HCT116 (cell line): ENCODE data around the gene FPR1. TPM values are rescaled to one million over a fixed set of nuclear protein-coding genes. Genes with fewer than 3 reads are reported as not detected.

Experiments
- ATAC-seq: fragments of 200-7000 bp; cut with Tn5 transposase; 2 replicates; pipeline ENCODE4 v1.9.1; 2020; ENCODE audit warnings: mild to moderate bottlenecking, moderate library complexity
- BruUV-seq: library from RNA; stranded (reverse); fragments of 400-500 nt; replicated peaks from 2 replicates; lab custom pipeline; 2021; lab: Mats Ljungman, UMichigan
- CTCF ChIA-PET: fragments of 300-600 bp; sonication (Branson Sonifier 250); formaldehyde crosslinking; loops from one replicate; lab custom pipeline; 2021; ENCODE audit warnings: antibody characterized with exemption; lab: Charles Lee
- POLR2A ChIA-PET: fragments of 300-600, 350-600 bp; sonication (Branson Sonifier 250); formaldehyde crosslinking; loops from one replicate; lab custom pipeline; 2021; ENCODE audit warnings: antibody characterized with exemption; lab: Charles Lee
- RAD21 ChIA-PET, 2 experiments: fragments of 300-600 bp; sonication (Branson Sonifier 250); formaldehyde crosslinking; loops; one replicate each; lab custom pipeline; 2023; ENCODE audit warnings: low total read pairs in 2 of 2; ENCODE audit not compliant: uncharacterized antibody in 2 of 2, unreplicated experiment in 2 of 2, low non-redundant PET in 1 of 2; lab: Charles Lee
- DNase-seq: peaks from one replicate; pipeline ENCODE4 v3.0.0-alpha.2; 2010; ENCODE audit warnings: low read depth, low spot score
- H2AFZ ChIP-seq: fragments of 200-600 bp; shearing (Covaris generic), sonication (generic); 2 replicates; pipeline ENCODE4 v1.6.1; 2017; ENCODE audit warnings: low read depth, mixed run types, mixed read lengths, antibody characterized with exemption, low read length; ENCODE audit not compliant: poor library complexity, severe bottlenecking
- H3K27ac ChIP-seq: 2 replicates; pipeline ENCODE4 v1.5.1; 2012; ENCODE audit warnings: low read depth, low read length
- H3K27me3 ChIP-seq: fragments of 200-600 bp; sonication (generic); 2 replicates; pipeline ENCODE4 v1.6.1; 2016; ENCODE audit warnings: mixed run types, low read length, mixed read lengths; ENCODE audit not compliant: insufficient read depth
- H3K36me3 ChIP-seq, 2 experiments: fragments of 200-500 bp in 1 of 2; fragments of 200-600 bp in 1 of 2; sonication (Bioruptor generic) in 1 of 2; sonication (generic) in 1 of 2; 2 replicates each; pipeline versions ENCODE4 v1.5.1 to v1.6.1; 2014 to 2016; ENCODE audit warnings: low read length in 2 of 2, inconsistent platforms in 1 of 2, mixed read lengths in 1 of 2, mixed run types in 1 of 2; ENCODE audit not compliant: insufficient read depth in 2 of 2, control insufficient read depth in 1 of 2
- H3K4me1 ChIP-seq, 2 experiments: fragments of 200-600 bp in 1 of 2; sonication (generic) in 1 of 2; 2 replicates each; pipeline versions ENCODE4 v1.5.1 to v1.6.1; 2012 to 2017; ENCODE audit warnings: low read length in 2 of 2, inconsistent platforms in 1 of 2, mild to moderate bottlenecking in 1 of 2, mixed read lengths in 1 of 2, mixed run types in 1 of 2, moderate library complexity in 1 of 2; ENCODE audit not compliant: insufficient read depth in 2 of 2, control insufficient read depth in 1 of 2
- H3K4me2 ChIP-seq: fragments of 200-600 bp; sonication (generic); 2 replicates; pipeline ENCODE4 v1.6.1; 2017; ENCODE audit warnings: mixed run types, low read length, mixed read lengths
- H3K4me3 ChIP-seq, 2 experiments: fragments of 200-600 bp in 1 of 2; sonication (generic) in 1 of 2; replicated peaks in 1 of 2; 2 replicates each; pipeline ENCODE4 v1.5.1; 2011 to 2016; ENCODE audit warnings: low read length in 2 of 2, control low read depth in 1 of 2, low read depth in 1 of 2, mild to moderate bottlenecking in 1 of 2, mixed read lengths in 1 of 2, mixed run types in 1 of 2
- H3K79me2 ChIP-seq: fragments of 200-600 bp; sonication (generic); 2 replicates; pipeline ENCODE4 v1.6.1; 2017; ENCODE audit warnings: mild to moderate bottlenecking, mixed run types, low read length, moderate library complexity, mixed read lengths; ENCODE audit not compliant: insufficient read depth
- H3K9ac ChIP-seq: fragments of 200-600 bp; sonication (generic); 2 replicates; pipeline ENCODE4 v1.6.1; 2016; ENCODE audit warnings: low read length, mixed read lengths
- H3K9me2 ChIP-seq: fragments of 200-600 bp; sonication (generic), shearing (Covaris generic); 2 replicates; pipeline ENCODE4 v1.6.1; 2017; ENCODE audit warnings: mixed run types, mild to moderate bottlenecking, moderate library complexity; ENCODE audit not compliant: insufficient read depth
- H3K9me3 ChIP-seq, 2 experiments: fragments of 200-500 bp in 1 of 2; fragments of 200-600 bp in 1 of 2; sonication (Bioruptor generic) in 1 of 2; sonication (generic) in 1 of 2; 2 replicates each; pipeline ENCODE4 v1.6.1; 2014 to 2017; ENCODE audit warnings: low read length in 2 of 2, mixed read lengths in 2 of 2, inconsistent platforms in 1 of 2, low read depth in 1 of 2, mild to moderate bottlenecking in 1 of 2, mixed run types in 1 of 2, moderate library complexity in 1 of 2; ENCODE audit not compliant: control insufficient read depth in 1 of 2, insufficient read depth in 1 of 2
- H4K20me1 ChIP-seq: fragments of 200-600 bp; sonication (generic), shearing (Covaris generic); 2 replicates; pipeline ENCODE4 v1.6.1; 2017; ENCODE audit warnings: mixed run types, mild to moderate bottlenecking, moderate library complexity; ENCODE audit not compliant: insufficient read depth
- ATF3 ChIP-seq: IDR thresholded peaks from 2 replicates; pipeline ENCODE4 v1.6.1; 2012
- CBX3 ChIP-seq: IDR thresholded peaks from 2 replicates; pipeline ENCODE4 v1.6.1; 2012; ENCODE audit warnings: low read depth
- CEBPB ChIP-seq: IDR thresholded peaks from 2 replicates; pipeline ENCODE4 v1.6.1; 2012; ENCODE audit warnings: low read depth
- CTCF ChIP-seq, 3 experiments: fragments of 200-600 bp in 1 of 3; sonication (generic) in 1 of 3; IDR thresholded peaks in 2 of 3; conservative IDR thresholded peaks in 1 of 3; 2 replicates each; pipeline ENCODE4 v1.5.1; 2012 to 2017; ENCODE audit warnings: low read depth in 2 of 3, low read length in 2 of 3, antibody characterized with exemption in 1 of 3, borderline replicate concordance in 1 of 3, control low read depth in 1 of 3, mild to moderate bottlenecking in 1 of 3, mixed read lengths in 1 of 3, mixed run types in 1 of 3, moderate library complexity in 1 of 3; ENCODE audit not compliant: insufficient read depth in 1 of 3
- EGR1 ChIP-seq: IDR thresholded peaks from 2 replicates; pipeline ENCODE4 v1.6.1; 2012; ENCODE audit warnings: low read depth
- ELF1 ChIP-seq: IDR thresholded peaks from 2 replicates; pipeline ENCODE4 v1.6.1; 2012; ENCODE audit warnings: low read depth, borderline replicate concordance
- EZH2phosphoT487 ChIP-seq: fragments of 200-600 bp; IDR thresholded peaks from 2 replicates; pipeline ENCODE4 v1.6.1; 2018; ENCODE audit warnings: antibody characterized with exemption, borderline replicate concordance
- FOSL1 ChIP-seq: IDR thresholded peaks from 2 replicates; pipeline ENCODE4 v1.6.1; 2012; ENCODE audit warnings: low read depth
- MAX ChIP-seq: IDR thresholded peaks from 2 replicates; pipeline ENCODE4 v1.6.1; 2012
- POLR2A ChIP-seq: IDR thresholded peaks from 2 replicates; pipeline ENCODE4 v1.7.0; 2011; ENCODE audit warnings: borderline replicate concordance; ENCODE audit not compliant: insufficient read depth, insufficient read length; ENCODE audit errors: extremely low read depth
- RAD21 ChIP-seq: IDR thresholded peaks from 2 replicates; pipeline ENCODE4 v1.6.1; 2012; ENCODE audit warnings: low read depth, mild to moderate bottlenecking
- SIN3A ChIP-seq: IDR thresholded peaks from 2 replicates; pipeline ENCODE4 v1.6.1; 2012; ENCODE audit warnings: low read depth
- TCF7L2 ChIP-seq: IDR thresholded peaks from 2 replicates; pipeline ENCODE4 v1.7.0; 2011; ENCODE audit warnings: borderline replicate concordance, inconsistent platforms; ENCODE audit not compliant: insufficient read depth, insufficient read length; ENCODE audit errors: extremely low read depth
- ZFX ChIP-seq: fragments of 450-650 bp; IDR thresholded peaks from 2 replicates; pipeline ENCODE4 v1.6.1; 2017
- ZNF274 ChIP-seq: fragments of 200-500 bp; sonication (Bioruptor generic); IDR thresholded peaks from 2 replicates; pipeline ENCODE4 v1.6.1; 2014; ENCODE audit warnings: mild to moderate bottlenecking, low read depth, low read length, inconsistent platforms
- intact Hi-C: fragments of 100-400 bp; cut with micrococcal nuclease; formaldehyde crosslinking; loops from 2 replicates; pipeline ENCODE4 v1.10.0; 2022
- total RNA-seq: library from RNA; stranded (reverse); gene quantifications from one replicate; pipeline ENCODE4 v1.2.1, GENCODE V29; 2021; ENCODE audit not compliant: unreplicated experiment

Gene FPR1
- total RNA-seq, 1 experiment from 2014 or later = not detected

- no peaks in the 10 kb centered on the region for H3K79me2 ChIP-seq
- ATAC-seq (no peak), DNase-seq (no peak)
- H3K36me3 ChIP-seq = no peaks in the 10 kb centered on the region
- H3K4me1 ChIP-seq = no peaks in the 10 kb centered on the region
- H2AFZ ChIP-seq = no peak overlapping the region
- no peaks in the 10 kb centered on the region for H3K9me2 ChIP-seq
- H4K20me1 ChIP-seq = no peaks in the 10 kb centered on the region
- no TSS peak for BruUV-seq
- RAD21 ChIA-PET = no interaction called here
- POLR2A ChIA-PET = no interaction called here
- no peak overlapping the region for H3K4me2 ChIP-seq
- no peaks in the 10 kb centered on the region for H3K27me3 ChIP-seq
- CTCF ChIA-PET = no interaction called here
- H3K9me3 ChIP-seq = no peaks in the 10 kb centered on the region
- intact Hi-C loops = loop anchor here (10.0 kb wide), 1 partner anchor 450 kb away; no protein-coding TSS in a partner anchor
- H3K27ac ChIP-seq = no peak overlapping the region
- TF ChIP-seq ATF3 (no peak), TCF7L2 (no peak), ELF1 (no peak), POLR2A (no peak), ZFX (no peak), ZNF274 (no peak), CTCF (IDR thresholded peaks at IDR 0.05 in 2 of 3, conservative IDR thresholded peaks at IDR 0.05 in 1 of 3; ENCODE audit: borderline replicate concordance in 1 of 3, insufficient read depth in 1 of 3, low read depth in 2 of 3, low read length in 2 of 3) (no peak), EZH2phosphoT487 (no peak), CBX3 (no peak), SIN3A (no peak), EGR1 (no peak), CEBPB (no peak), RAD21 (no peak), MAX (no peak), FOSL1 (no peak; the same call in 1 of the 2 replicates)
- no peak overlapping the region for H3K4me3 ChIP-seq
- H3K9ac ChIP-seq = no peak overlapping the region
These were observed 33.4 kb upstream of the FPR1 start for GRCh38 chr19:51784922-51785690.
